ENCODE measurements around the gene SNRPA.

The SNRPA gene

DNA sequence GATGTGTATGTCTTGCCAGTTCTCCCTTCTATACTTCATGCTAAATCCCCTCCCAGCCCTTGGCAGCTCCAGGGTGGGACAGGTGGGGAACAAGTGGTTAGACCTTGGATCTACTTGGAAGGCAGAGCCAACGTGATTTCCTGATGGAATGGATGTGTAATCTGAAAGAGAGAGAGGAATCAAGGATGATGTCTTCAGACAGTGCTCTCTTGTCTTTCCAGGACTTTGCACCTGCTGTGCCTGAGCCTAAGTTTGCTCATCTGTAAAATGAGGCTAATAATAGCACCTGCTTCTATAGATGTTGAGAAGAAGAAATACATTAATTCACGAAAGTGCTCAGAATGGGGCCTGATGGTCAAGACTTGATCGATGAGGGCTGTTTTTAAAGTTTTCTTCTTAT, 41.0 kb downstream of the SNRPA start:
- Histone ChIP-seq H3K27me3 (ENCODE audit: control insufficient read depth in 3 of 3, insufficient read depth in 3 of 3, low read depth in 1 of 3, low read length in 3 of 3) (no peaks in the 10 kb centered on the region), H2BK5ac (ENCODE audit: low read length) (no peak overlapping the region), H3K4me3 (ENCODE audit: low read length in 2 of 2) (no peak overlapping the region), H2AK5ac (ENCODE audit: low read depth, low read length) (no peak overlapping the region), H3K4me1 (ENCODE audit: control insufficient read depth in 2 of 2, insufficient read depth in 1 of 2, low read depth in 1 of 2, low read length in 2 of 2) (peaks cover 0 to 7% of the 10 kb centered on the region in 2 donors), H4K91ac (ENCODE audit: low read depth, low read length, poor library complexity) (no peak overlapping the region), H3K27ac (replicated peaks; ENCODE audit: low read length) (no peak overlapping the region), H4K8ac (ENCODE audit: low read depth, low read length) (no peak overlapping the region), H3K18ac (ENCODE audit: low read length) (no peak overlapping the region), H3K23ac (ENCODE audit: low read depth, low read length, poor library complexity) (no peak overlapping the region), H3K9me3 (replicated peaks in 1 of 2; ENCODE audit: control insufficient read depth in 2 of 2, insufficient read depth in 1 of 2, low read depth in 1 of 2, low read length in 2 of 2) (no peaks in the 10 kb centered on the region), H2AFZ (ENCODE audit: low read length) (no peak overlapping the region), H3K36me3 (replicated peaks in 1 of 2; ENCODE audit: control insufficient read depth in 2 of 2, insufficient read depth in 2 of 2, low read length in 2 of 2) (peaks cover 0 to 7% of the 10 kb centered on the region in 2 donors), H2BK12ac (ENCODE audit: low read length) (no peak overlapping the region), H3K4ac (ENCODE audit: low read length) (no peak overlapping the region), H2BK120ac (ENCODE audit: low read depth, low read length) (no peak overlapping the region), H2BK15ac (ENCODE audit: low read length) (no peak overlapping the region), H3K79me1 (ENCODE audit: low read depth, low read length) (no peaks in the 10 kb centered on the region), H3K4me2 (ENCODE audit: insufficient read depth, low read length, poor library complexity, severe bottlenecking) (no peak overlapping the region), H3K9ac (ENCODE audit: low read depth, low read length, poor library complexity) (no peak overlapping the region), H3K14ac (ENCODE audit: low read length) (no peak overlapping the region)
- DNase-seq (ENCODE audit: low spot score): no peak
- WGBS, 2 donors (ENCODE audit: extremely low coverage in 2 of 2, insufficient read length in 2 of 2, insufficient replicate concordance in 1 of 2): no CpG with 5 or more reads among the region's 3 CpGs

DNA sequence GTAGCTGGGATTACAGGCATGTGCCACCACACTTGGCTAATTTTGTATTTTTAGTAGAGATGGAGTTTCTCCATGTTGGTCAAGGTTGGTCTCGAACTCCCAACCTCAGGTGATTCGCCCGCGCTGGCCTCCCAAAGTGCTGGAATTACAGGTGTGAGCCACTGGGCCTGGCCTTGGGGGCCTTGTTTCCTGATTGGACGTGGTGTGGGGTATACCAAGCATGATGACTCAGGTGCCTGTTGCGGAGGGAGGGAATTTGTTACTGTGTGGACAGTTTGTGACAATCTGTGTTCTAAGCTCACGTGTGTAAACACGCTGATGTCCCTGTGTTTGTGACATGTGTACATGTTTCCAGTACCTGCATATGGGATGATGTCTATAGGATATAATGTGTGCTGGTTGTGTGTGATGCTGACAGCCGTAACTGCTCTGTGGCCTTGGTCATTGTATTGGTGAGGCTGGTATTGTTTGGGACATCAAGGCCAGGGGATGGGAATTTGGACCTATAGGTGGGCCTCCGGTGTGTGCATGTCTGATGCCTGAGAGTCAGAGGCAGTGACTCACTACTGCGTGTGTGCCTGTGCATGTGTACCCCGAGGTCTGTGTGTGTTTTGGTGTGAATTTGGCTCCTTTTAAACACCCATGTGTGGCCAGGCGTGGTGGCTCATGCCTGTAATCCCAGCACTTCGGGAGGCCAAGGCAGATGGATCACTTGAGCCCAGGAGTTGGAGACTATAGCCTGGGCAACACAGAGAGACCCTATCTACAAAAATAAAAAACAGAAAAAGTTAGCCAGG, 46.4 kb downstream of the SNRPA start:
- no peak overlapping the region for H2BK120ac ChIP-seq (ENCODE audit: low read depth, low read length)
- no peak overlapping the region for H3K9ac ChIP-seq (ENCODE audit: low read depth, low read length, poor library complexity)
- H3K23ac ChIP-seq (ENCODE audit: low read depth, low read length, poor library complexity): no peak overlapping the region
- H3K4me3 ChIP-seq (ENCODE audit: low read length in 2 of 2): peak overlapping the region in 1 of 2 donors; percentile 53
- H2BK12ac ChIP-seq (ENCODE audit: low read length): no peak overlapping the region
- H2AK5ac ChIP-seq (ENCODE audit: low read depth, low read length): peak overlapping the region; percentile 68
- DNase-seq (ENCODE audit: low spot score): no peak
- H4K8ac ChIP-seq (ENCODE audit: low read depth, low read length): no peak overlapping the region
- H3K4ac ChIP-seq (ENCODE audit: low read length): no peak overlapping the region
- H3K4me2 ChIP-seq (ENCODE audit: insufficient read depth, low read length, poor library complexity, severe bottlenecking): no peak overlapping the region
- H3K14ac ChIP-seq (ENCODE audit: low read length): no peak overlapping the region
- no peaks in the 10 kb centered on the region for H3K27me3 ChIP-seq (ENCODE audit: control insufficient read depth in 3 of 3, insufficient read depth in 3 of 3, low read depth in 1 of 3, low read length in 3 of 3)
- no peak overlapping the region for H3K27ac ChIP-seq (replicated peaks; ENCODE audit: low read length)
- no peak overlapping the region for H4K91ac ChIP-seq (ENCODE audit: low read depth, low read length, poor library complexity)
- no CpG with 5 or more reads among the region's 14 CpGs for WGBS, 2 donors (ENCODE audit: extremely low coverage in 2 of 2, insufficient read length in 2 of 2, insufficient replicate concordance in 1 of 2)
- no peak overlapping the region for H2BK5ac ChIP-seq (ENCODE audit: low read length)
- no peak overlapping the region for H2AFZ ChIP-seq (ENCODE audit: low read length)
- H2BK15ac ChIP-seq (ENCODE audit: low read length): no peak overlapping the region
- peaks cover 18 to 23% of the 10 kb centered on the region in 2 donors for H3K4me1 ChIP-seq (ENCODE audit: control insufficient read depth in 2 of 2, insufficient read depth in 1 of 2, low read depth in 1 of 2, low read length in 2 of 2)
- H3K79me1 ChIP-seq (ENCODE audit: low read depth, low read length): peaks cover 13% of the 10 kb centered on the region
- H3K36me3 ChIP-seq (replicated peaks in 1 of 2; ENCODE audit: control insufficient read depth in 2 of 2, insufficient read depth in 2 of 2, low read length in 2 of 2): peaks cover 14 to 25% of the 10 kb centered on the region in 2 donors
- H3K9me3 ChIP-seq (replicated peaks in 1 of 2; ENCODE audit: control insufficient read depth in 2 of 2, insufficient read depth in 1 of 2, low read depth in 1 of 2, low read length in 2 of 2): no peaks in the 10 kb centered on the region
- H3K18ac ChIP-seq (ENCODE audit: low read length): no peak overlapping the region

DNA sequence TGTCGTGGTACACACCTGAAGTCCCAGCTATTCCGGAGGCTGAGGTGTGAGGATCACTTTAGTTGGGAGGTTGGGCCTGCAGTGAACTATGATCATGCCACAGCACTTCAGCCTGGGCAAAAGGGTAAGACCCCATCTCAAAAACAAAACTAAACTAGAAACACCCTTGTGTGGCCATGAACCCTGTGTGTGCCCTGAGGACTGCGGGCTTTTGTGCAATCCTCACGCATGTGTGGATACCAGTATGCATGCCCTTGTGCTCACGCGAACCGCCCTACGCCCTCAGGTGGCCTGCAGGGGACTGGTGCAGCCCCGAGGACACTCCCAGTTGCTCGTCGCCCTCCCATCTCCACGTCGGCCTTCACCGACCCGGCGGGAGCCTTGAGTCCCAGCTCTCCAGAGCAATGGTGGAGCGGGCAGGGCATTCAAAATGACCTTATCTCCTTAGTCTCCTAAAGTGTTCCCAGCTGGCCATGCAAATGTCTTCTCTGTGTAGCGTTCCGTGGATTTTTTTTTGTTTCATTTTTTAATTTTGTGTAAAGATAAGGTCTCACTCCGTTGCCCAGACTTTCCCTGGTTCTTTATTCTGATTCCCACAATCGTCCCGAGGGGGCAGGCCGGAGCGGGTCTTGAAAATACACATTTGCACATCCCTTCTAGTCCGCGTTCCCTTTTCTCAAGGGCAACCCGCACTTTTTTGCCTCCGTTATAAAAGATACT, 47.1 kb downstream of the SNRPA start:
- Histone ChIP-seq H2BK15ac (ENCODE audit: low read length) (no peak overlapping the region), H3K79me1 (ENCODE audit: low read depth, low read length) (peaks cover 18% of the 10 kb centered on the region), H3K36me3 (replicated peaks in 1 of 2; ENCODE audit: control insufficient read depth in 2 of 2, insufficient read depth in 2 of 2, low read length in 2 of 2) (peaks cover 17 to 32% of the 10 kb centered on the region in 2 donors), H3K9ac (ENCODE audit: low read depth, low read length, poor library complexity) (no peak overlapping the region), H2AK5ac (ENCODE audit: low read depth, low read length) (peak overlapping the region; percentile 68), H2BK120ac (ENCODE audit: low read depth, low read length) (no peak overlapping the region), H3K14ac (ENCODE audit: low read length) (no peak overlapping the region), H4K91ac (ENCODE audit: low read depth, low read length, poor library complexity) (no peak overlapping the region), H3K27me3 (ENCODE audit: control insufficient read depth in 3 of 3, insufficient read depth in 3 of 3, low read depth in 1 of 3, low read length in 3 of 3) (no peaks in the 10 kb centered on the region), H2AFZ (ENCODE audit: low read length) (peak overlapping the region; percentile 85), H3K9me3 (replicated peaks in 1 of 2; ENCODE audit: control insufficient read depth in 2 of 2, insufficient read depth in 1 of 2, low read depth in 1 of 2, low read length in 2 of 2) (no peaks in the 10 kb centered on the region), H3K4ac (ENCODE audit: low read length) (peak overlapping the region; percentile 69), H3K4me3 (ENCODE audit: low read length in 2 of 2) (peak overlapping the region; percentile 53 to 76), H4K8ac (ENCODE audit: low read depth, low read length) (no peak overlapping the region), H3K4me1 (ENCODE audit: control insufficient read depth in 2 of 2, insufficient read depth in 1 of 2, low read depth in 1 of 2, low read length in 2 of 2) (peaks cover 24 to 28% of the 10 kb centered on the region in 2 donors), H3K4me2 (ENCODE audit: insufficient read depth, low read length, poor library complexity, severe bottlenecking) (peak overlapping the region; percentile 59), H2BK12ac (ENCODE audit: low read length) (peak overlapping the region; percentile 16), H3K27ac (replicated peaks; ENCODE audit: low read length) (peak overlapping the region; percentile 73), H3K23ac (ENCODE audit: low read depth, low read length, poor library complexity) (peak overlapping the region; percentile 67), H2BK5ac (ENCODE audit: low read length) (no peak overlapping the region), H3K18ac (ENCODE audit: low read length) (peak overlapping the region; percentile 91)
- WGBS, 2 donors (ENCODE audit: extremely low coverage in 2 of 2, insufficient read length in 2 of 2, insufficient replicate concordance in 1 of 2): no CpG with 5 or more reads among the region's 28 CpGs
- DNase-seq (ENCODE audit: low spot score): peak; percentile 58

Measured in neuronal stem cell (in vitro differentiated cells).